CMK (cell line): Measurements from ENCODE around the gene MAP2K3.

Source experiments
- DNase-seq: peaks from one replicate; pipeline ENCODE4 v3.0.0-alpha.2; 2010; ENCODE audit warnings: low read depth

MAP2K3 gene

GRCh38 chr17:21282850-21283249 lies 1.7 kb upstream of the MAP2K3 start:
- DNase-seq: no peak

GRCh38 chr17:21283482-21284318 lies 811 bp upstream of the MAP2K3 start:
- DNase-seq: no peak

GRCh38 chr17:21285164-21286065 lies 904 bp downstream of the MAP2K3 start:
- DNase-seq: no peak

DNA sequence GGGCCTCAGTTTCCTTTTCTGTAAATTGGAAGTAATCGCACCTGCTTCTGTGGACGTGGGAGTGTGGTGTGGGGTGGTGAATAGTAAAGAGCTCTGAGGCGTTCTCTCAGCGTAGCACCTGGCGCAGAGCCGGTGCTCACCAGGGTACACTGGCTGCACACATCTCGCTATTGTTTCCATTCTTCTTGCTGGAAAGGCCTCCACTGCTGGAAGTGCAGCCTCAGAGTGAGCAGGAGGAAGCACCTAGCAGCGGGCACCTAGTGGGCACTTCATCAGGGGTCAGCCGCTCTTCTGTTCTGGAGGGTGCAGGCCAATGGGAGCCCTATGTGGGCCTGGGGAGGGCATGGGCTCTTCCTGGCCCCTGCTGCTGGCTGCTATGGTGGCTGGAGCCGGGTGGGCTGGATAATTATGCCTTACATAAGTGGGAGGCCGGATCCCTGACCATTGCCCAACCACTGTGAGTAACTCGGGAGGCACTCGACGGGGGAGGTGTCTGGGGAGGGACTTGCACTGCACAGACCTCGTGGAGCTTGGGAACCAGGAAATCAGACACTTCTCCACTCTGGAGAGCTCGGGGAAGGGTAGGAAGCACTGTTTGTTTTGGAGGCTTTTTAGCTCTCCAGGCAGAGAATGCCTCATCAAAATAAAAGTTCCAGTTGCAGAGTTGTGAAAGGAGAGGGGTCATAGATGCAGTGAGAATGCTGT lies 1.7 kb downstream of the MAP2K3 start:
- DNase-seq: no peak

GRCh38 chr17:21286909-21287702 lies 2.6 kb downstream of the MAP2K3 start:
- DNase-seq: no peak

DNA sequence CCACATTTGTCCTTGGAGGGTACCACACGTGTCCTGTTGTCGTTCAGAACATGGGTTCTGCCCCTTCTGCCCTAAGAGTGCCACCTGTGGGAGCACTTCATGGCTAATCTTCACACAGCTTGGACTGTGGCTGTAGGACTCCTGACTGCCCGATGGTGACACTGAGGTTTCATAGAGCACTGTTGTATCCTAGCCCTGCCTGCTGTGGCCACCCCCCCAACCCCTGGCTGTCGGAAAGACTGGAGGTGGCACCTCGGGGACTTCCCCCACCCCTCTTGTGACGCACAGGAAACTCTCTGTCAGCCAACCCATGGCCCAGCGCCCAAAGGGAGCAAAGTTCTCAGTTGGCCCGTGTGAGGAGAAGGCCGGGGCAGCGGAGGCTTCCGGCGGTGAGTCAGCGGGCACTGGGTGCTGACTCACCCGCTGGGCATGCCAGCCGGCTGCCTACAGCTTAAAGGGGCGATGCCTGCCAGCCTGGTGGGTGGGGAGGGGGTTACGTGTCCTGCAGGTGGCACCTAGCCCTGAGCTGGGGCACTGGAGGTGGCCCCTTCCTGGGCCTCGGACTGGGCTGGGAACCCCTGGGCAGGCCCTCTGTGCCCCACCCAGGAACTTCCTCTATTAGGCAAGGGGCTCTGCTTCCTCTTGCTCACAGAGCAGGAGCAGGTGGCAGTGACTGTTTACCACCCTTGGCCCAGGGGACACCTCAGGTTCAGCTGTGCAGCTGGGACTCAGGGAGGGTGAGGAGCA lies 3.4 kb downstream of the MAP2K3 start:
- DNase-seq: peak; percentile 67

DNA sequence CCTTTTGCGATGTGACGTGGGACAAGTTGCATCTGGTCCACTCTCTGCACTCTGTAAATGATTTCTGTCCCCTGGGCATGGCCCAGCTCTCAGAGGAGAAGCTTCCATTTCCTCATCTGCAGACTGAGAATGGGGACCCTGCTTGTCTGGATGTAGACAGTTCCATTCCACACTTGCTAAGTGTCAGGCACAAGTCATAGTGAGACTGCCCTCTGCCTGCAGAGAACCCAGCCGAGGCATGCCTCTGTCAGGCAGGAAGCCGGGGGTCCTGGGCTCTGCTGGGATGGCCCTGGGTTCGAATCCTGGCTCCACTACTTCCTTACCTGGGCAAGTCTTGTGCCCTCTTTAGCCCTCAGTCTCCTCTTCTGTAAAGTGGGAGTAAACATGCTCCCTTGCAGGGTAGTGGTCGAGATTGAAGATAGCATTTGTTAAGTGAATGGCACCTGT lies 4.1 kb downstream of the MAP2K3 start:
- DNase-seq: no peak

DNA sequence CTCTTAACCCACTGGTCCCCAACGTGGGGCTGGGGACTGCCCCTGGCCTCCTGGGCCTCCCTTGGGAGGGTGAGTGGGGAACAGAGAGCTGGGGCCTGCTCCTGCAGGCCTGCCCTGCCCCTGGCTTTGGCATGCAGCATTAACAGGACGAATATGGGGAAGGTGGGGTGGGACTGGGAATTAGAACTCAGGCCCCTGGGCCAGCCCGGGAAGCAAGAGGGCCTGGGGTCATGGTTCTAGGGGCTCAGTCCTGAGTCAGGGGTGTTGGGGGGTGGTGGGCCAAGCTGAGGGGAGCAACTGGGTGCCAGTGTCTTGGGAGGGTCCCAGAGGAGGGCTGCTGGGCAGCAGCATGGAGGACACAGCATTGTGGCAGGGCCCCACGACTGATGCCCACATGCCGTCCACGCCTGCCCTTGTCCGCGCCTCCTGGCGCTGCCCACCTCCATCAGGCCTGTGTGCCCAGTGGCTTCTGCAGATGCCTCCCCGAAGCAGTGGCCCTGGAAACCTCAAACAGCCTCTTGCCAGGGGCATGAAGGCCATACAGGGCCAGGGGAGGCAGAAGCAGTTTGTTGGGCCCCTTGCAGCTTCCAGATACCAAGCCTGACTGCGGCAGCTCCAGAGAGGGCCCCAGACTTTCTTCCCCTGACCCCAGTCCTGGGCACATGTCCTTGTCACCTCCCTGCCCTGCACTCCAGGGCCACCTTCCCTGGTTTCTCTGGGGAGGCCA lies 4.8 kb downstream of the MAP2K3 start:
- no peak for DNase-seq

- DNase-seq: no peak
These were observed 5.5 kb downstream of the MAP2K3 start for GRCh38 chr17:21289902-21290571.

GRCh38 chr17:21291357-21291756 lies 6.8 kb downstream of the MAP2K3 start:
- DNase-seq: no peak

DNA sequence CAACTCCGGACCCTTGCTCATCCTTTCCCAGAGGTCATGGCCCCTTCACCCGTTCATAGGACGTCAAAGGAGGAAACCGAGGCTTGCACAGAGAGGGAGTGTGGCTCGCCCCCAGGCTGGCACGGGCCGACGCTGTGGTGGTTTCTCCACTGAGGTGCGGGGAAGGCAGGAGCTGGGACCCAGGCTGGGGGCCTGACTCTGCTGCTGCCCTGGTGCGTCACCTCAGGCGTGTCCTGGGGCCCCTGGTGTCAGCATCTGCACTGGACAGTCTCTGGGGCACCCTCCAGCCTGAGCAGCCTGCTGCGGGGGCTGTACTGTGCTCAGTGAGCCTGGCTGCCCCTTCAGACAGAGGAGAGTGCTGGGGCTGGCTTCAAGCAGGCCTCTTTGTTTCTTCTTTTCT lies 7.4 kb downstream of the MAP2K3 start:
- DNase-seq: no peak

- DNase-seq: no peak
These were observed 8.6 kb downstream of the MAP2K3 start for GRCh38 chr17:21292867-21293830.

DNA sequence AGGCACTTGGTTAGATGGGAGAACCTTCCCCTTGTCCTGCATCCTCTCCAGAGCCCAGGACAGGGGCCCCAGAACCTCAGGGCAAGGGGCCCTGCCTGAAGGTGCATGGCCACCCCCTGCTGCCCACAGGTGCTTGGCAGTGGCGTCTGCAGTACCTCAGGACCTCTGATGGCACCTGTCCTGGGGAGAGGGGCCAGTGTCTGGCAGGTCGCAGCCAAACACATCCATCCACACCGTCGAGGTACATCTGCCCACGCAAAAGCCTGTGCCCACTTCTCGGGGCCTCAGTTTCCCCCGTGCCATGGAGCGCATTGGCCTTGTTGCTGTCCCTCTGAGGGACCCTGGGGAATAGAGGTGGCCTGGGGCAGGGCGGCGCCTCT lies 9.3 kb downstream of the MAP2K3 start:
- no peak for DNase-seq

DNA sequence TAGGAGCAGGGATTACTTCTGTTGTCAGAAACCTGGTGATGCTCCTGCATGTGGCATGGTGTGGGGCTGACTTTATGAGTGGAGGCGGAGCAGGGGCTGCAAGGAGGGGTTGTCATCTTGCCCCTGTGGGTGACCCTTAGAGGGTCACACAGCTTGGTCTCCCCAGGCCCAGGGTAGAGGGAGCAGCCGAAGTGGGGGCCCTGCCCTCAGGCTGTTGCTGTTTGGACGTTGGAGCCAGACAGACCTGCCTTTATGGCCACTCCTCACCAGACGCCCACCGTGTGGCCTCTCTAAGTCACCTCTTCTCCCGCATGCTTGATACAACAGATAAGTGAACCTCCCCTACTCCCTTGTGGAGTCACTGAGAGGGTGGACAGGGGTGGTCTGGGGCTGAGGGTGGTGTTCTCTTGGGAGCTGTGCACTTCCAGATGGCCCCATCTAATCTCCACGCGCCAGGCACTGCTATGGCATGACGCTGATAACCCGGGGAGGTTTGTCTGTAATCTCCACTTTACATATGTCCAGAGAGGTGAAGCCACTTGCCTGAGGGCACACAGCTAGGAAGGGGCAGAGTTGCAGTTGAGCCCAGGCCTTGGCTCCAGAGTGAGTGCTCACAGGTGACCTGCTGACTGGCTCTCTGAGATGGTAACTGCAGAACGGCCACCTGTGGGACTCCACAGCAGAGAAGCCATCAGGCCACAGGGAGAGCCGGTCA lies 10.0 kb downstream of the MAP2K3 start:
- no peak for DNase-seq

GRCh38 chr17:21295036-21295952 lies 10.8 kb downstream of the MAP2K3 start:
- no peak for DNase-seq
